ENCODE results near the gene NCL.

GRCh38 chr2:231479455-231479854, 15.2 kb upstream of the NCL start:
- TF ChIP-seq POLR2A (IDR thresholded peaks at IDR 0.05) = no peak
- TF ChIP-seq CTCF (IDR thresholded peaks at IDR 0.05) = no peak

All from thyroid gland (tissue), 4 donors.